Measurements from ENCODE around the gene TMEM45B.
"Not testable (repeated sequence)": the region's sequence is repeated elsewhere in the genome, so short reads cannot be mapped to it uniquely, and the experiment has no call there.

Gene TMEM45B

GRCh38 chr11:129815596-129816461, at the start of gene TMEM45B:
Gene TMEM45B, plus strand, starts transcription at chr11:129815848. Its CDS starts 36,635 bp downstream, at chr11:129852483.
- no peak for TF ChIP-seq CTCF (IDR thresholded peaks at IDR 0.05)
- Histone ChIP-seq H3K27ac (no peak within 1 kb of the TSS), H3K4me3 (no peak within 1 kb of the TSS)
- no peak for DNase-seq (ENCODE audit: low spot score)

GRCh38 chr11:129766898-129767604, 48.6 kb upstream of the TMEM45B start:
- H3K27ac ChIP-seq: no peak overlapping the region
- DNase-seq (ENCODE audit: low spot score): no peak
- no peak overlapping the region for H3K4me3 ChIP-seq
- no peak for TF ChIP-seq CTCF (IDR thresholded peaks at IDR 0.05)

GRCh38 chr11:129767827-129768226, 47.8 kb upstream of the TMEM45B start:
- no peak for DNase-seq (ENCODE audit: low spot score)
- no peak for TF ChIP-seq CTCF (IDR thresholded peaks at IDR 0.05)
- no peak overlapping the region for H3K27ac ChIP-seq
- H3K4me3 ChIP-seq: no peak overlapping the region

GRCh38 chr11:129768356-129768755, 47.3 kb upstream of the TMEM45B start:
- DNase-seq (ENCODE audit: low spot score): no peak
- TF ChIP-seq CTCF (IDR thresholded peaks at IDR 0.05): no peak
- no peak overlapping the region for H3K4me3 ChIP-seq
- H3K27ac ChIP-seq: no peak overlapping the region

- no peak for TF ChIP-seq CTCF (IDR thresholded peaks at IDR 0.05)
- Histone ChIP-seq H3K27ac (no peak overlapping the region), H3K4me3 (no peak overlapping the region)
- no peak for DNase-seq (ENCODE audit: low spot score)
Measured at GRCh38 chr11:129769059-129769458, 46.6 kb upstream of the TMEM45B start.

- Histone ChIP-seq H3K4me3 (no peak overlapping the region), H3K27ac (no peak overlapping the region)
- no peak for TF ChIP-seq CTCF (IDR thresholded peaks at IDR 0.05)
- no peak for DNase-seq (ENCODE audit: low spot score)
Measured at GRCh38 chr11:129770993-129771392, 44.7 kb upstream of the TMEM45B start.

- H3K4me3 ChIP-seq; DNase-seq (ENCODE audit: low spot score); H3K27ac ChIP-seq: not testable (repeated sequence)
Measured at GRCh38 chr11:129771456-129771855, 44.2 kb upstream of the TMEM45B start.

Measured in coronary artery (tissue), 2 donors.